D721Med (cell line): ENCODE data around the gene PPP2R3C.

Experiments
- DNase-seq: peaks from one replicate; pipeline ENCODE4 v3.0.0; 2011; ENCODE audit warnings: low spot score; ENCODE audit not compliant: insufficient read length
- FAIRE-seq: peaks from 2 replicates; lab custom pipeline; 2011; peaks lifted over from hg19 to GRCh38; lab: Jason Lieb, UNC
- CTCF ChIP-seq: IDR thresholded peaks from 2 replicates; pipeline ENCODE4 v1.5.1; 2012; ENCODE audit warnings: mild to moderate bottlenecking, control low read depth; ENCODE audit not compliant: insufficient read depth; ENCODE audit errors: missing control alignments

The PPP2R3C gene

DNA sequence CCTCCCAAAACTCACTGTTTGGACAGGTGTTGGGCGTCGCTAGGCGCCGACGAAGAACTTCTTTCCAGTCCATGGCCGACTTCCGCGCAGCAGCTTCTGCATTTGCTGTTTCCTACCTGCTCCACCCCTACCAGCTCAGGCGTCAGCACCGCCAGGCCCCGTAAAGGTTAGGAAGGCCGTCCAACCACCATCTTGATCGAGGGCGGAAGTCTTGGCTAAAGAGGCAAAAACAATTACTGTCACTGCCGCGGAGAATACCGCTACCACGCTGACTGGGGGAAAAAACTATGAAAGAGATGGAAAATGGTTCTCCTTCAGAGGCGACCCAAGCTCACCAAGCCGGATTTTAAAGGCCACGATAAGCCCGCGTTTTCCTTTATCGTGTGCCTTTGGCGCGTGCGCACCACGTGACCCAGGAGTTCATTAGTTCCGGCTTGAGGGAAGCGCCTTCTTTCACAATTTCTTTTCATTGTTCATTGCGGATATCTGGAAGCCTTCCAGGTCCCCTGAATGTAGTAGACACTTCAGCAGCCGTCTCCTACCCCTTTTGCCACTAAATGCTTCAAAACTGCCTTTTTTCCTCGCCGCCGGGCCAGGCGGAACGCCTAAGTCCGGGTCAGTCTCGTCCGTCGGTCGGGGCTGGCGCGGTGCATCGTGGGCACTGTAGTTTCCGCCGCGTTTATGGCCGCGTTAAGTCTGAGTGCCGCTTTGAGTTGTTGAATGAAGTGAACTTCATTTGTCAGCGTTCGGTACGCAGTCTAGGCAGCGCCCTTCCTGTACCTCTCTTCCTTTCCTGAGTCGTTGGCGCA, at the start of gene PPP2R3C, which contains the start of gene PRORP:
Gene PPP2R3C, minus strand, starts transcription at position 104 of the 809 bp plus-strand sequence. Its CDS starts 31 bp downstream, at position 73.
Gene PRORP, plus strand, starts transcription at position 666 of the 809 bp plus-strand sequence. CDS start 694 bp downstream, outside the sequence.
- no peak for TF ChIP-seq CTCF
- DNase-seq, result peak; percentile 49
- FAIRE-seq, result no peak

- FAIRE-seq, result peak; percentile 6
- no peak for TF ChIP-seq CTCF
- no peak for DNase-seq
Measured at GRCh38 chr14:35167496-35167895, 45.7 kb upstream of the PPP2R3C start.

GRCh38 chr14:35164849-35165248, 43.1 kb upstream of the PPP2R3C start:
- FAIRE-seq, result no peak
- DNase-seq, result no peak
- no peak for TF ChIP-seq CTCF

DNA sequence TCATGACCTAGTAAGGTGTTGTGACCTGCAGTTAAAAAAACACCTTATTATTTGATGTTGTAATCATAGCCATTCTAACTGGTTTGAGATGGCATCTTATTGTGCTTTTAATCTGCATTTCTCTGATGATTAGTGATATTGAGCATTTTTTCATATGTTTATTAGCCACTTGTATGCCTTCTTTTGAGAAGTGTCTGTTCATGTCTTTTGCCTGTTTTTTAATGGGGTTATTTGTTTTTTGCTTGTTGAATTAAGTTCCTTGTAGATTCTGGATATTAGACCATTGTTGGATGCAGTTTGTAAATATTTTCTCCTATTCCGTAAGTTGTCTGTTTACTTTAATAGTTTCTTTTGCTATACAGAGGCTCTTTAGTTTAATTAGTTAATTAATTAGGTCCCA, 41.6 kb upstream of the PPP2R3C start:
- DNase-seq, result no peak
- FAIRE-seq, result no peak
- TF ChIP-seq CTCF, result no peak

GRCh38 chr14:35161231-35161630, 39.4 kb upstream of the PPP2R3C start:
- no peak for TF ChIP-seq CTCF
- no peak for DNase-seq
- no peak for FAIRE-seq

DNA sequence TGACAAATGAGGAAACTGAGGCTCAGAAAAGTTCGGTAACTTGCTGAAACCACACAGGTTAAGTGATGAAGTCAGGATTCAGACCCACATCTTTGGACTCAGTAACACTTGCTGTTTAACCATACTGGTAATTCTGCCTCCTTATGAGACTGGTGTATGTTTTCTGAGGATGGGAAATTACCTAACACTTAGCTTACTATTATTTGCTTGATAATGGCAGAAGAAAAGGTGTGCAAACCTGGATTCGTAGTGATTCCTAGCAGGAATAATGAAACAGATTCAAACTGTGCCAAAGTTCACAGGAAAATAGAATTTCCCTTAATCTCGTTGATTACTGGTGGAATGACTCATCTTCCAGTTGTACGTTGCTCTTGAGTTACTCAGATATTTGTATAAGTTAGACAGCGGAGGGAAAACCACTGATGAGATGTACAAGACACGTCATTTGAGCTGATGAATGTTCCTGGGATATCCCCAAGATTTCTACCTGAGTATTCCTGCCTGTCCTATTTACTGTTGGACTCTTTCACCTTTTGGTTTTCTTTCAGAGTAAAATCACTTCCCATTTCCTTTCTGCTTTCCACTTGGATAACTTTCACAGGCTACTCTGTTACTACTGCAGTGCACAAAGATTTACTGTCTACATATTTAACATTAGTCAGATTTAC, 38.1 kb upstream of the PPP2R3C start:
- peak; percentile 55 for FAIRE-seq
- DNase-seq, result no peak
- no peak for TF ChIP-seq CTCF
